Fibroblast of skin of left biceps (primary cell): ENCODE data around the gene MRPL27.

Source experiments
- DNase-seq, 2 experiments: peaks; one replicate each; pipeline ENCODE4 v3.0.0-alpha.2; 2013; ENCODE audit warnings: low read depth in 2 of 2

The MRPL27 gene

GRCh38 chr17:50360486-50361115 is 12.4 kb downstream of the MRPL27 start:
- DNase-seq = no peak

- DNase-seq = no peak
These were observed 13.0 kb downstream of the MRPL27 start for GRCh38 chr17:50359998-50360461.

GRCh38 chr17:50359005-50359699 is 13.8 kb downstream of the MRPL27 start:
- DNase-seq = no peak

- no peak for DNase-seq
These were observed 14.8 kb downstream of the MRPL27 start for GRCh38 chr17:50358177-50358576.

GRCh38 chr17:50356892-50357510 is 16.0 kb downstream of the MRPL27 start:
- DNase-seq = no peak

- no peak for DNase-seq
These were observed 16.6 kb downstream of the MRPL27 start for GRCh38 chr17:50356418-50356817.

- no peak for DNase-seq
These were observed 17.2 kb downstream of the MRPL27 start for GRCh38 chr17:50355701-50356341.

GRCh38 chr17:50355336-50355700 is 17.7 kb downstream of the MRPL27 start:
- no peak for DNase-seq

GRCh38 chr17:50354776-50355175 is 18.2 kb downstream of the MRPL27 start:
- no peak for DNase-seq

- no peak for DNase-seq
These were observed 18.8 kb downstream of the MRPL27 start for GRCh38 chr17:50354198-50354597.

- no peak for DNase-seq
These were observed 19.3 kb downstream of the MRPL27 start for GRCh38 chr17:50353600-50354195.

- no peak for DNase-seq
These were observed 20.0 kb downstream of the MRPL27 start for GRCh38 chr17:50352693-50353599.

GRCh38 chr17:50352072-50352692 is 20.8 kb downstream of the MRPL27 start:
- no peak for DNase-seq

GRCh38 chr17:50350733-50351132 is 22.3 kb downstream of the MRPL27 start:
- no peak for DNase-seq

GRCh38 chr17:50349243-50349600 is 23.8 kb downstream of the MRPL27 start:
- DNase-seq = no peak

- DNase-seq = no peak
These were observed 24.3 kb downstream of the MRPL27 start for GRCh38 chr17:50348522-50349242.

- no peak for DNase-seq
These were observed 25.1 kb downstream of the MRPL27 start for GRCh38 chr17:50347894-50348291.

- no peak for DNase-seq
These were observed 25.7 kb downstream of the MRPL27 start for GRCh38 chr17:50347117-50347893.
